ENCODE measurements around the gene UCN.
"Not testable (repeated sequence)": the region's sequence is repeated elsewhere in the genome, so short reads cannot be mapped to it uniquely, and the experiment has no call there.

The UCN gene

DNA sequence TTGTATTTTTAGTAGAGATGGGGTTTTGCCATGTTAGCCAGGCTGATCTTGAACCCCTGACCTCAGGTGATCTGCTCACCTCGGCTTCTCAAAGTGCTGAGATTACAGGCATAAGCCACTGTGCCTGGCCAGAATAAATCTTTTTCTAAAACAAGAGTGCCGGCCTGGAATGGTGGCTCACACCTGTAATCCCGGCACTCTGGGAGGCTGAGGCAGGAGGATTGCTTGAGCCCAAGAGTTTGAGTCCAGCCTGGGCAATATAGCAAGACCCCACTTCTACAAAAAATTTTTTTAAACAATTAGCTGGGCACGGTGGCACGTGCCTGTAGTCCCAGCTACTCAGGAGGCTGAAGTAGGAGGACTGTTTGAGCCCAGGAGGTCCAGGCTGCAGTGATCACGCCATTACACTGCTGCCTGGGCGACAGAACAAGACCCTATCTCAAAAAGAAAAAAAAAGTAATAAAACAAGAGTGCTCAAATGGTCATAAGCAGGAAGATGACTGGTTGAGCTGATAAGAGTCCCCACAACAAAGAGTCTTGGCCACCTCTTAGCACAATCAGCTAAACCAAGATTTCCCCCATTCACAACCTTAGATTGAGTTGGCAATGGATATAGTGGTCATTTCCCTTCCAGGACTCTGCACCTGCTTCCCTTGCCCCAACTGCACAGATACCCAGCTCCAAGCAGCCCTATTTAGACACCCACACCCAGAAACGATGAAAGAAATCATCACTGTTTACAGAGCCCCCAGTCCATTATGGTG, 5.8 kb upstream of the UCN start:
- no peak for DNase-seq

DNA sequence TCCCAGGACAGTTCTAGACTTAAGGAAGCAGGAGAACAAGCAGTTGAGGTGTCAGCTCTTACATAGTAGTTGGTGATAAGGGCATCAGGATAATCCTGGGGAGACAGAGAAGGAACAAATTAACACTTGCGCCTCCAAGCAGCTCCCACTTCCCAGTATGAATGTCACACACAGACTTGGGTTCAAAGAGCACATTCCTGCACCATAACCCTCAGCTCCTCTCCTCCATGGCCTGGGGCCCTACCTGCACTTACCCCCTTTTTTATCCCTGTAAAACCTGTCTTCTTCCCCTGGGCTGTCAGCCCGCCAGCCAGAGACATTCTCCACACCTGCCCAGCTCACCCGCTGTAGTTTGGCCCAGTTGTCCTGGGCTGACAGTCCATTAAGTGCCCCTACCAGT, 3.9 kb upstream of the UCN start:
- DNase-seq = no peak

DNA sequence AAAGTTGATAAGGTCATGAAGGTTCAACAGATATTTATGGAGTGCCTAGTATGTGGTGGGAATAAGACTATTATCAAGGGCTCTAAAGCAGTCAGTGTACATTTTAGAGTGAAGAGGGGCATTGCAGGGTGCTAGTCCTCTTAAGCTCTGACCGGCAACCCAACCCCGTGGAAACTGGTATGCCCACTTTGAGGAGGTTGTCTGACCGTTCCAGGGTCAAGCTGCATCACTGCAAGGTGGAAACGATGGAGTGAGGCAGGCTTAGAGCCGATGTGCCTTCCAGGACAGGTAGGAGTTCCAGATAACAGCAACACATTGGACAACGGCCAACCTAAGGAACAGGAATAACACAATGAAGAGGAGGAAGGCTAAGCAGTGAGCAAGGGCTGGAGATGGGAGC, 1.4 kb upstream of the UCN start:
- no peak for DNase-seq

DNA sequence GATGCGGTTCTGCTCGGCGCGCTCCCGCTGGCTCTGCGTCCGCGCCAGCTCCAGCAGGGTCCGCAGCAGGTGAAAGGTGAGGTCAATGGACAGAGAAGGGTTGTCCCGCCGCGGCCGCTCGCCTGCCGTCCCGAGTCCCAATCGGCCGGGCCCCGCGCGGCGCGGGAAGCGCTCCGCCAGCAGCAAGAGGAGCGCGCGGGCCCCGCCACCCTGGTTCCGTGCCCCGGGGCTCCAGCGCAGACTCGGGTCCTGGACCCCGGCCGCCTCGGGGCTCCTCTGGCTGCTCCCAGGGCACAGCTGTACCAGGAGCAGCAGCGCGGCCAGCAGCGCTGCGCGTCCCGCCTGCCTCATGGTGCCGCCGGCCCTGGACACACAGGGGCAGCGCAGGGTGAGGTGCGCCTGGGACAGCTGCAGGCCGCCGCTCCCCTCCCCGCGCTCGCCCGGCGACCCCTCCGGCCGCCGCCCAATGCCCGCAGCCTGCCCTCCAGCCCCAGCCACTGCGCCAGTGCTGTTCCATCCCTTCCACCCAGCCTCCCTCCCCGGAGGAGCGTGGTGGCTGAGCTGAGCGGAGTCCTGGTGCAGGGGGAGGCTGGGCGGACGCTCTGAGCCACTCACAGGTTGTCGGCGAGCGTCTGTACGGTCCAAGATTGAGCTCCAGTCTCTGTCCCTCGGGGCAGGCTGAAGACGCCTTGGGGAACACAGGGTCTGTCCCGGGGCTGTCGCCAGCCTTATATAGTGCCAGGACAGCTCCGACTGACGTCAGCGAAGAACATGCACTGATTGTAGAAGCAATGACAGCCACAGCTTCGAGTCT, 493 bp downstream of the UCN start:
- DNase-seq = no peak

DNA sequence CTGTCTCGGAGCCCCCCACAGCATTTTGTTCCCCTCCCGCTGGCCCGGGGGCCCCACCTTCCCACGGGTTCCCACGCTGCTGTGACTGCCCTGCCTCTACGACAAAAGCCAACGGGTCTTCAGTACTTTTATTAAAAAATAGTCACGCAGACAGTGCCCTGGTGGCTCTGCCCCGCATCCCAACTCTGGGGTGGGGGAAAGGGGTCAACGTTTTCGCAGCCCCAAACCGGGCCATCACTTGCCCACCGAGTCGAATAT, 1.0 kb downstream of the UCN start:
- no peak for DNase-seq

DNA sequence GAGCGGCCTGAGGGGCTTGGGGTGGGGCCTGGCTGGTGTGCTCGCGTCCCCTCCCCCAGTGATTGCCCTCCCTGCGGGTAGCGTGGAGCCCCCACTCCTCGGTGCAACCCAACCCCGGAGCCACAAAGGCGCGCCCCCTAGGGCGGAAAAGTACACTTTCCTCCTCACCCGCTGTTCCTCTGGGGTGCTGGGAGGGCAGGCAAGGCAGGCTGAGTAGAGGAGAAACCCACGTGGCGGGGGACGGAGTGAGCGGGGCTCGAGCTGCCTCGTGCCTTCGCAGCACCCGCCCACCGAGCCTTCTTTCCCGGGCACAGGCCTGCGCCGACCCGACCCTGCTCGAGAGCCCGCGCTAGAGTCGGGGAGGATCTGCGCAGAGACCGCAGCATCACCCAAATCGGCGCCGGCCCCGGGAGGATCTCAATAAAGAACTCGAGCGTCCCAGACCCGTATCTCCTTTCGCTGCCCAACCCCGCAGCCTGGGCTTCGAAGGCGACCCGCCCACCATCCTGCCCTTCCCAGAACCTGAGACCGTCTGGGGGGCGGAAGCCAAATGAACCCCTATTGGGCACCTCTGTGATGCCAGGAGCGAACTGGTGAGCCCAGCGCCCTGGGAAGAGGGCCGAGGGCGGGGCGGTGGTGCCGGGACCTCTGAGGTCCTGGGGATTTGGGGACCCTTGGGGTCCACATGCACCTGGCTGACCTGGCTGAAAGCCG, 1.5 kb downstream of the UCN start:
- no peak for DNase-seq

DNA sequence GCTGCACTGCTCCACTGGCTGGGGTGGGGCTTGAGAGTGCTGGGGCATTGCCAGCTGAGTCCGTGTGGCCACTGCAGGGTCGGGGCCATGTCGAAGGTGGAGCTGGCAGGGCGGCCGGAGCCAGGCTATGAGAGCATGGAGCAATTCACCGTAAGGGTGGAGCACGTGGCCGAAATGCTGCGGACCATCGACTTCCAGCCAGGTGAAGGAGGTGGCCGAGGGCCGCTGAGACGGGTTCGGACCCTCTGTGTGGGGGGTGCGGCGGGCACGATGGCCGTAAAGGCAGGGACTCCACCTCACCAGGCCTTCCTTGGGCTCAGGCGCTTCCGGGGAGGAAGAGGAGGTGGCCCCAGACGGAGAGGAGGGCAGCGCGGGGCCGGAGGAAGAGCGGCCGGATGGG, 2.1 kb downstream of the UCN start:
- no peak for DNase-seq

DNA sequence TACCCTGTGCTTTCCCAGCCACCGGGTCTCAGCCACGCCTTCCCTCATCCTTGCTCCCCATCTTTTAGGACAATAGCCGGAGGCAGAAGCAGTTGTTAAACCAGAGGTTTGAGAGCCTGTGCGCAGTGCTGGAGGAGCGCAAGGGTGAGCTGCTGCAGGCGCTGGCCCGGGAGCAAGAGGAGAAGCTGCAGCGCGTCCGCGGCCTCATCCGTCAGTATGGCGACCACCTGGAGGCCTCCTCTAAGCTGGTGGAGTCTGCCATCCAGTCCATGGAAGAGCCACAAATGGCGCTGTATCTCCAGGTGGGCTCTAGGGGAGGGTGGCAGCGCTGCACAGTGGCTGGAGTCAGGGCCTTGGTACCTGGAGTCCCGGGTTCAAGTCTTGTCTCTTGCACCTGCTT, 2.7 kb downstream of the UCN start:
- DNase-seq = no peak

DNA sequence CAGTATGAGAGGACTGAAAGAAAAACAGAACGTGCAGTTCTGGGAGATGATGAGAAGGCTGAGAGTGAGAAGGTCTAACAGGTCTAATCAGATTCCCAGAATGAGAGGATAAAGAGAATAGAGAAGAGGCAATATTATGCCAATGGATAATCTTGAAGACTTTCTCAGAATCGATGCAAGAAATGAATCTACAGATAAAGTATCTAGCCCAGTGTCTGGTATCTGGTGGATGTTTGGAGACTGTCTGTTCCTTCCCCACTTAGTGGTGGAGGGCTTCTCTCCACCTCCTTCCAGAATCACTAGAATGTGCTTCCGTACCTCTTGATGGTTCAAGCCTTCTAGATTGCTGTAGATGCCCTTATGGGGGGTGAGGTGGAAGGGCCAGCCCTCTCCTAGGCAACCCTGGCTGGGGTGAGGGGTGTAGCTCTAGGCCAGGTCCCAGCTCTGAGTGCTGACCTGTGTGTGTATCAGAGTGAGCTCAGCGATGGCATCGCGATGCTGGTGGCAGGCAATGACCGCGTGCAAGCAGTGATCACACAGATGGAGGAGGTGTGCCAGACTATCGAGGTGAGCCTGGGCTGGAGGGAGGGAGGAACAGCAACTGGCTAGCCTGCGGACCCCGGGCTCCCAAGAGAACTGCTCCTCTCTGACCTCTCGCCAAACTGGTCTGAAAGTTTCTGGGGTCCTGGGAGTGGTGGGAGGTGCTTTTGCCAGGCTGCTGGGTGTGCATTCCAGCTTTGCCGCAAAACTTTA, 3.6 kb downstream of the UCN start:
- no peak for DNase-seq

DNA sequence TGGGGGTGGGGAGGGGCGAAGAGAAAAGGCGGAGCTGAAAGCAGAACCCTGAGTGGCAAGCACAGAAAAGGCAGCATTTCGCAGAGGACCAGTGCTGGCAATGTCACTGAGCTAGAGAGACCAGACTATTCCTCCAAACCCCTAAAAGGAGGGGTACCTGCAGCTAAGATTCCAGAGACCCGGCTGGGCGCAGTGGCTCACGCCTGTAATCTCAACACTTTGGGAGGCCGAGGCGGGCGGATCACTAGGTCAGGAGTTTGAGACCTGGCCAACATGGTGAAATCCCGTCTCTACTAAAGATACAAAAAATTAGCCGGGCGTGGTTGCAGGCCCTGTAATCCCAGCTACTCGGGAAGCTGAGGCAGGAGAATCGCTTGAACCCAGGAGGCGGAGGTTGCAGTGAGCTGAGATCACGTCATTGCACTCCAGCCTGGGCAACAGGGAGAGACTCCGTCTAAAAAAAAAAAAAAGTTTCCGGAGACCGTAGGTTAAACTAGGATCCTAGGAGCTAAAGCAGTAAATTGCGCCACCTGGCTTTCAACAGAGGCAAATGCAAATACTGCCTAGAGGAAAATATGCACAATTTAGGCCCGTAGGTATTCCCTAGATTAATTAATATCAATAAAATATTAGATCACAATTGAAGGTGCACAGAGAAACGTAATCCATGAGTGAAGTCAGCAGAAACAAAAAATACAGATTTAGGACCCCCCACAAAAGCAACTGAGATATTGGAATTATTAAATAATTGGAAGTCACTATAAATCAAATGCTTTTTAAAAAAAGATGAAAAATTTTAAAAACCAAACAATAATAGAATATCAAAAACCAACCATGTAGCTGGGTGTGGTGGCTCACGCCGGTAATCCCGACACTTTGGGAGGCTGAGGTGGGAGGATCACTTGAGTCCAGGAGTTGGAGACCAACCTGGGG, 4.9 kb downstream of the UCN start:
- no peak for DNase-seq

DNA sequence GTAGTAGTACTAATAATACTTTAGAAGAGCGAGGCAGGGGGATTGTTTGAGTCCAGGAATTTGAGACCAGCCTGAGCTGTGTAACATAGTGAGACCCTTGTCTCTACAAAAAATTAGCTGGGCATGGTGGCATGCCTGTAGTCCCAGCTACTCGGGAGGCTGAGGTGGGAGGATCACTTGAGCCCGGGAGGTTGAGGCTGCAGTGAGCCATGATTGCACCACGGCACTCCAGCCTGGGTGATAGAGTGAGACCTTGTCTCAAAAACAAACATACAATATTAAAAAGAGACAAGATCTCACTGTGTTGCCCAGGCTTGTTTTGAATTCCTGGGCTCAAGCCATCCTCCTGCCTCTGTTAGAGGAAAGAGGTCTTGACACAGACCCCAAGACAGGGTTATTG, 7.6 kb downstream of the UCN start:
- not testable (repeated sequence) for DNase-seq

DNA sequence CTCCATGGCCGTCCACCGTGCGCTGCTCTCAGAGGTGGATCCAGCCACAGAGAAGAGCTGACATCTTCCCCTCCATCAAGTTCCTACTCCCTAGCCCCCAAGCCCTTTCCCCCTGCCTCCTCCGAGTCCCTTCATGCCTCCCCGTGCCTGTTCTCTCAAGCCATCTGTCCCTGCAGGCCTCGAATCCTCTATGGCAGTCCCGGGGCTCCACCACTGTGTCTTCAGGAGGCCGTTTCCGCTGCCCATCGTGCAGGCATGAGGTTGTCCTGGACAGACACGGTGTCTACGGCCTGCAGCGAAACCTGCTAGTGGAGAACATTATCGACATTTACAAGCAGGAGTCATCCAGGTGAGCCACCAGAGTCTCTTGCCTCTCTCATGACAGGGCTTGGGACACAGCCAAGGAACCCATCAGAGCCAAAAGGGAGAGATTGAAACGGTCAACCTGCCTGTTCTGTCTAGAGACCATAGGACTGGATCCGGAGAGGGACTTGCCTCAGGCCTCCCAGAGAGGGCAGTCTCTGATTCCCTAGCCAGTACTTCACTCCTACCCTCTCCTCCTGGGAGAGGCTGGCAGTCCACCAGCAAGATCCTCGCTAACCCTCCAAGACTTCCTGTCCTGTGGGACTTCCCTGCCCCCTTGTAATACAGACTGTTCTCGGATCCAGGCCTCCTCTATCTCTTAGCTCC, 9.7 kb downstream of the UCN start:
- no peak for DNase-seq

DNA sequence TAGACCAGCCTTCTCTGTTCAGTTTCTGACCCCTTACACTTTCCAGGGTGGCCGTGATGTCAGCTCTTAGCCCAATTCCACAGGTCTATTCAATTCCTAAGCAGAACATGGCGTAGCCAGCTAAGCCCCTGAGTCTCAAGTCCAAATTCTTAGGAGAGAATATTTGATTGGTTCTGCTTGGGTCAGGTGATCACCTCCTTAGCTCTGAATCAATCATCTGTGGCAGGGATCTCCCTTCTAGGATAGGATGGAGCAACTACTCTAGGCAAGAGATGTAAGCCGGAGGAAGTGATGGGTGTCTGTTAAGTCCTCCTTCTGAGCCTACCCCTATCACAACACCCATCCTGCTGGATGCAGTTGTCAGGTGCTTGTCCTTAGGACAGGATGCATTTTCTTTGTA, 11.1 kb downstream of the UCN start:
- DNase-seq = no peak

DNA sequence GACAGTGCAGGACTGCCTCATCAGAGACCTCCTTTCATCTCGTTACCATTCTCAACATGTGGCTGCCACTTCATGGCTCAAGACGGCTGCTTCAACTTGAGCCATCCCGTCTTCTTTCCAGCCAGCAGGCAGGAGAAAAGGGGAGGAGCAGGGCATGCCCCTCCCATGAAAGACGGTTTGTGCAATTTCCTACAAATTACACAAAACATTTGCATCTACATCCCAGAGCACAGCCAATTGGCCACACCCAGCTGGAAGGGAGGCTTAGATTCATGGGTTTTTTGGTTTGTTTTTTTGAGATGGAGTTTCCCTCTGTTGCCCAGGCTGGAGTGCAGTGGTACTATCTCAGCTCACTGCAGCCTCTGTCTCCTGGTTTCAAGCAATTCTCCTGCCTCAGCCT, 11.8 kb downstream of the UCN start:
- no peak for DNase-seq

DNA sequence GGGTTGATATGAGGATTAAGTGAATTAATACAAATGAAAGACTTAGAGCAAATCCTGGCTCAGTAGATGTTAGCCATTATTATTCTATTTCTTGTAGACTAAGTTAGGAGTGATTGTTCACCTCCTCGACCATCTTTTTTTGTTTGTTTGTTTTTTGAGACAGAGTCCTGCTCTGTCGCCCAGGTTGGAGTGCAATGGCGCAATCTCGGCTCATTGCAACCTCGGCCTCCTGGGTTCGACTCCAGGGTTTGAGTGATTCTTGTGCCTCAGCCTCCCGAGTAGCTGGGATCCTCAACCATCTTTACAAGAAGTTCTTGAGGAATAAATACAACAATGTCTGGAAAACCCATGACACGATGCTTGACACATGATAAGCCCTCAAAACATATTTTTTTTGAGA, 13.3 kb downstream of the UCN start:
- no peak for DNase-seq

DNA sequence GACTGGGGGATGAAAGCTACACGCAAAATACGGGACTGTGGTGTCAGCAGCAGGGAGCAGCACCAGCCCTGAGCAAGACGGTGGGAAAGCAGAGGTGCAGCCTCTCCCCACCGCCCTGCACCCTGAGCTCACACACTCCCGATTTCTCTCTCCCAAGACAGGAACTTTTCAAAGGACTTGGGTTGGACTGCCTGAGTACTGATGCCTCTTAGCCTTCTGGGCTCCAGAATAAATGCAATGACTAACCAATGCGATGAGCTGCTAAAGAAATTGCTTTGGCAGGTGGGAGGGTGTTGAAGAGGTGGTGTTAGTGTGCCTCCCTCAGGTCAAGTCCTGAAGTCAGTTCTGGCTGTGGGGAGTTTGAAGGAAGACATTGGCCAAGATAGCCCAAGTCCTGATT, 16.4 kb downstream of the UCN start:
- no peak for DNase-seq

DNA sequence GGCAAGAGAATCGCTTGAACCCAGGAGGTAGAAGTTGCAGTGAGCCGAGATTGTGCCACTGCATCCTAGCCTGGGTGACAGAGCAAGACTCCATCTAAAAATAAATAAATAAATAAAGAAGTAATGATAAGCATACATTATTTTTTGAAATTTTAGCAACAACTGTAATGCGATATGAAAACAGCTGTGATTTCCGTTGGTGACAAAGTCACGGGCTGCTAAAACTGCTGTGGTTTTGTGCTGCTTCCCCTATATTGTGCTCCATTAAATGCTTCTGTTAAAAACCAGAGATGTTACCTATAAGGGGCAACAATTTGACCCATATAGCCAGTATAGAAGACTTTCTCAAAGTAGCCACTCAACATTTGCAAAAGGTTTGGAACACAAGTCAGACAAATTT, 17.7 kb downstream of the UCN start:
- DNase-seq = no peak

DNA sequence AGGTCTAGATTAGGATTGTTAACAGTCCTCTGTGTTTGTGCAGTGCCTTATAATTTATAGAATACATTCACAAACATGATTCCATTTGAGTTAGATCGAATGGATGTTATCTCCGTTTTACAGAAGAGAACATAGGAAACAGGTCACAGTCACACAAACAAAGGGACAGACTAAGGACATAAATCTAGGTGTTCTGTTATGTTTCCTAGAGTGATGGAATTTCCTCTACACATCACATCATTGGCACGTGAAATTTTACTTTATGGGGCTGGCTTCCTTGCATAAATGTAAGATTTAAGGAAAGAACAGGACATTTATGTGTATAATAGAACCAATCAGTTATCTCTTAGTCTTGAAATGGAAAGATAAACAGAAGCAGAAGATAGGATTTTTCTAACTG, 19.6 kb downstream of the UCN start:
- DNase-seq = no peak

DNA sequence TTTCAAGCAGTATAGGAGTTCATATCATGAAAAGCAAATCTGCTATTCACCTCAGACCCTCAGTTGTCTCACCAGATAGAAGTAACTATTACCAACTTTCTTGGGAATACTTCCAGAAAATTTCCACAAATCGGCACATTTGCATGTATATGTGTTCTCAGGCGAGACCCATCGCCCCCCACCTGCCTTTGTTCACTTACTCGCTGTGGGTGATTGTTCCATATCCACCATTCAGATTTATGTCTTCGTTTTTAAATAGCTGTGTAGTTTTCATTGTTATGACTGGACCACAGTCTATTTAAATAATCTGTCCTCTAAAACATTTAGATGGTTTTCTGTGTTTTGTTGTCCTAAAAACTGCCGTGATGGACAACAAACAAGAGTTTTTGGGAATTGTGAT, 22.8 kb downstream of the UCN start:
- DNase-seq = no peak

DNA sequence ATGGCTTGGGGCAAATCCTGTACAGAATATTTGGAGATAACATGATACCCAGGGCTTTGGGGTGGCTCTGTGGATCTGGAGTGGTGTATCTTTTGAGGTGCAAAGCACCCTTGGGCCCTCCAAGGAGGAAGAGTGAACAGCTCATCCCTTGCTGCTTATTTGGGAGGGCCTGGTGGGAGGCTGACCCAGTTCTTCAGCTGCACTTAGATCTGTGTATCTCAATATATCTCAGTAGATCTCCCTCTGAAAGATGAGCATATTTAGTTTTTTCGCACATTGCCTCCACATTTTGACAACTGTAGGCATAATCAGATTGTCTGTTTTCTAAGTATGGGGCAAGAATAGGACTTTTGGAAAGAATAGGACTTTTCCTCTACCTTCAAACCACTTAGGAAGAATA, 23.2 kb downstream of the UCN start:
- no peak for DNase-seq

DNA sequence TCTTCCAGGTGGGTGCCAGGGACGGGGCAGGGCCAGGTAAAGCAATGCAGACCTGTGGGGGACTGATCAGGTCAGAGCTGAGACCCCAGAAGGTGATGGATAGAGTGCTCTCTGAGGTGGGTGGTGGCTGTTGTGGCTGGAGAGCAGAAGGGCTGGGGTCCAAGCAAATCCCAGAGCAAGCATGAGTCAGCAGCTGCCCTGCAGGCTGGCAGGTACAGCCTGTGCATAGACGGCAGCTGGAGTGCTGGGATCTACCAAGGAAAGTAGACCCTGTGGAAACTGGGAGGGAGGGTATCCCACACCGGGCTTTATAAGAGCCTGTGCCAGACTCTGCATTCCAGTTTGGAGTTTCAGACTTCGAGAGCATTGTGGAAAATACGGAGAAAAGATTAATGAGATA, 25.4 kb downstream of the UCN start:
- DNase-seq = no peak

All from KG1 (cell line).